Ishikawa (cell line): ENCODE data around the gene FTO.

Source experiments
- CEBPB ChIP-seq: IDR thresholded peaks from 2 replicates; pipeline ENCODE4 v1.6.1; 2012
- EGR1 ChIP-seq: IDR thresholded peaks from 2 replicates; pipeline ENCODE4 v1.6.1; 2012
- EP300 ChIP-seq: IDR thresholded peaks from 2 replicates; pipeline ENCODE4 v1.6.1; 2012; ENCODE audit warnings: borderline replicate concordance
- FOXM1 ChIP-seq: IDR thresholded peaks from 2 replicates; pipeline ENCODE4 v1.6.1; 2012; ENCODE audit warnings: low read depth, borderline replicate concordance
- MAX ChIP-seq: IDR thresholded peaks from 2 replicates; pipeline ENCODE4 v1.6.1; 2012
- RAD21 ChIP-seq: IDR thresholded peaks from 2 replicates; pipeline ENCODE4 v1.6.1; 2012; ENCODE audit warnings: low read depth
- REST ChIP-seq: IDR thresholded peaks from 2 replicates; pipeline ENCODE4 v1.6.1; 2012; ENCODE audit warnings: low read depth, mild to moderate bottlenecking
- TAF1 ChIP-seq: IDR thresholded peaks from 2 replicates; pipeline ENCODE4 v1.6.1; 2012; ENCODE audit warnings: low read depth, mild to moderate bottlenecking
- TCF12 ChIP-seq: IDR thresholded peaks from 2 replicates; pipeline ENCODE4 v1.6.1; 2012; ENCODE audit warnings: low read depth
- TEAD4 ChIP-seq: IDR thresholded peaks from 2 replicates; pipeline ENCODE4 v1.6.1; 2012
- USF1 ChIP-seq: IDR thresholded peaks from 2 replicates; pipeline ENCODE4 v1.6.1; 2012
- YY1 ChIP-seq: IDR thresholded peaks from 2 replicates; pipeline ENCODE4 v1.6.1; 2012; ENCODE audit warnings: low read depth
- ZBTB7A ChIP-seq: IDR thresholded peaks from 2 replicates; pipeline ENCODE4 v1.6.1; 2012; ENCODE audit warnings: low read depth

- no peak for TF ChIP-seq TAF1
- no peak for TF ChIP-seq TCF12
- no peak for TF ChIP-seq EP300
- TF ChIP-seq ZBTB7A, result no peak
- TF ChIP-seq CEBPB, result no peak
- no peak for TF ChIP-seq REST
- TF ChIP-seq MAX, result no peak
- TF ChIP-seq YY1, result no peak
- no peak for TF ChIP-seq RAD21
- no peak for TF ChIP-seq TEAD4
- no peak for TF ChIP-seq FOXM1
- no peak for TF ChIP-seq EGR1
- no peak for TF ChIP-seq USF1
Measured at GRCh38 chr16:54102888-54103866, 399.2 kb downstream of the FTO start.
